ENCODE data around the gene CYBC1. TPM values are rescaled to one million over a fixed set of nuclear protein-coding genes. Genes with fewer than 3 reads are reported as not detected.
A peak's percentile ranks its signal among the peaks of the same experiment; 100 is the strongest.

CYBC1 gene
- total and polyA plus RNA-seq, 8 donors, result 29.3 to 66.9 (median 41.0) TPM

GRCh38 chr17:82402865-82403264, 47.7 kb downstream of the CYBC1 start:
- no peaks in the 10 kb centered on the region for H3K9me3 ChIP-seq
- 79 to 81% methylated on average over 7 of the region's 7 CpGs for WGBS, 2 donors
- FAIRE-seq (no peak), DNase-seq (peak in 1 of 6 donors; percentile 2), ATAC-seq (no peak)
- H3K27ac ChIP-seq, result no peak overlapping the region
- no peak overlapping the region for H3K4me3 ChIP-seq
- peaks cover 0 to 6% (median 3%) of the 10 kb centered on the region in 3 donors for H3K36me3 ChIP-seq
- H3K4me1 ChIP-seq, result no peaks in the 10 kb centered on the region
- TF ChIP-seq CTCF (IDR thresholded peaks at IDR 0.05), result no peak
- intact Hi-C loops (cut with DNase I), result no loop called here
- H3K27me3 ChIP-seq, result no peaks in the 10 kb centered on the region

GRCh38 chr17:82400830-82401229, 49.7 kb downstream of the CYBC1 start:
- TF ChIP-seq CTCF (IDR thresholded peaks at IDR 0.05), result no peak
- no peaks in the 10 kb centered on the region for H3K27me3 ChIP-seq
- no peaks in the 10 kb centered on the region for H3K4me1 ChIP-seq
- FAIRE-seq, result no peak
- no peaks in the 10 kb centered on the region for H3K9me3 ChIP-seq
- H3K36me3 ChIP-seq, result peaks cover 0 to 6% (median 3%) of the 10 kb centered on the region in 3 donors
- WGBS, 2 donors, result 90 to 96% methylated on average over 19 of the region's 19 CpGs
- peak in 3 of 6 donors; percentile 6 to 46 (median 38) for DNase-seq
- peak in 2 of 4 donors; percentile 51 to 70 for ATAC-seq
- no peak overlapping the region for H3K4me3 ChIP-seq
- intact Hi-C loops (cut with DNase I), result no loop called here
- no peak overlapping the region for H3K27ac ChIP-seq

DNA sequence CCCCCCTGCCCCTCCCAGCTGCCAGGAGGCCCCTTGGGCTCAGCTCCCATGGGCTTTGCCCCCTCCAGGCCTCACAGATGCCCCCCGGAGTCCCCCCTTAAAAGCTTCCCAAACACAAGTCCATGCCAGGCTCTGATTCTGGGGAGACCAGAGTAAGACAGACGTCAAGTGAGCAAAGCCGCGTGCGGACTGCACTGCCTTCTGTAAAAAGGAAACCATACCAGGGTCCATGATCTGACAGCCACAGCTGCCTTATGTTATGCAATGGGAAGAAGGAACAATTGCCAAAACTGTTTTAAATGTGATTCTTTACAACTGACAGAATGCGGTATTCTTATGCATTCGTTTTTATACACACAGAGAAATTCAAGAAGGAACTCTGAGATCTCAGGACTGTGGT, 50.3 kb downstream of the CYBC1 start:
- no peak for TF ChIP-seq CTCF (IDR thresholded peaks at IDR 0.05)
- intact Hi-C loops (cut with DNase I), result no loop called here
- ATAC-seq, result peak in 2 of 4 donors; percentile 26 to 41
- Histone ChIP-seq H3K4me1 (no peaks in the 10 kb centered on the region), H3K27me3 (no peaks in the 10 kb centered on the region), H3K9me3 (no peaks in the 10 kb centered on the region), H3K4me3 (no peak overlapping the region), H3K27ac (no peak overlapping the region), H3K36me3 (peaks cover 0 to 6% (median 3%) of the 10 kb centered on the region in 3 donors)
- 80 to 93% methylated on average over 7 of the region's 7 CpGs for WGBS, 2 donors
- DNase-seq, result no peak
- FAIRE-seq, result no peak

DNA sequence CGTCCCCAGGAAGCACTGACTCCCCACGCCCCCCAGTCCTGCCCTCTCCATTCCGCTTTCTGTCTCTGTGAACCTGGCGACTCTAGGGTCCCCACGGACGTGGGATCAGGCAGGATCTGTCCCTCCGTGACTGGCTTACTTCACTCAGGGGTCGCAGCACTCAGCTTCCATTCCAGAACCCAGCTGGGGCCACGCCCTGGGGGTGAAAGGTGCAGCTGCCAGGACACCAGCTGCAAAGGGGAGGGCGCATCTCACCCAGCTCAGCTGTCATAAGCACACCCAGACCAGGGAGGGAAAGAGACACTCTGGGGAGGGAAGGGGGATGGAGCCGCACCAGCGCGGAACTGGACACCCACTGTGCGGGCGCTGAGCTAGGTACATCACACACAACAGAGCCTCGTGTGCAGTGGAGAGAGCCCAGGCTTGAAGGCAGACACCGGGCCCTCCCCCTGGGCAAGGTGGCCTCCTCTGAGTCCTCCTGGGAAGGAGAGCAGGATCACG, 50.9 kb downstream of the CYBC1 start:
- 88 to 90% methylated on average over 18 of the region's 18 CpGs for WGBS, 2 donors
- Histone ChIP-seq H3K4me3 (no peak overlapping the region), H3K4me1 (no peaks in the 10 kb centered on the region), H3K27me3 (no peaks in the 10 kb centered on the region), H3K27ac (no peak overlapping the region), H3K36me3 (peaks cover 0 to 6% (median 3%) of the 10 kb centered on the region in 3 donors), H3K9me3 (no peaks in the 10 kb centered on the region)
- FAIRE-seq, result no peak
- DNase-seq, result peak in 2 of 6 donors; percentile 9 to 33
- intact Hi-C loops (cut with DNase I), result no loop called here
- no peak for ATAC-seq
- no peak for TF ChIP-seq CTCF (IDR thresholded peaks at IDR 0.05)

- WGBS, 2 donors, result 85 to 88% methylated on average over 13 of the region's 13 CpGs
- no peak for TF ChIP-seq CTCF (IDR thresholded peaks at IDR 0.05)
- ATAC-seq, result peak in 1 of 4 donors; percentile 30
- no peaks in the 10 kb centered on the region for H3K4me1 ChIP-seq
- peaks cover 0 to 6% (median 1%) of the 10 kb centered on the region in 3 donors for H3K36me3 ChIP-seq
- no peak for FAIRE-seq
- H3K27me3 ChIP-seq, result no peaks in the 10 kb centered on the region
- peak in 1 of 6 donors; percentile 38 for DNase-seq
- no peaks in the 10 kb centered on the region for H3K9me3 ChIP-seq
- H3K27ac ChIP-seq, result no peak overlapping the region
- no peak overlapping the region for H3K4me3 ChIP-seq
- intact Hi-C loops (cut with DNase I), result no loop called here
These were observed 51.5 kb downstream of the CYBC1 start for GRCh38 chr17:82399041-82399441.
